Measurements from ENCODE around the gene PIGK.

- TF ChIP-seq, protein P1, sequence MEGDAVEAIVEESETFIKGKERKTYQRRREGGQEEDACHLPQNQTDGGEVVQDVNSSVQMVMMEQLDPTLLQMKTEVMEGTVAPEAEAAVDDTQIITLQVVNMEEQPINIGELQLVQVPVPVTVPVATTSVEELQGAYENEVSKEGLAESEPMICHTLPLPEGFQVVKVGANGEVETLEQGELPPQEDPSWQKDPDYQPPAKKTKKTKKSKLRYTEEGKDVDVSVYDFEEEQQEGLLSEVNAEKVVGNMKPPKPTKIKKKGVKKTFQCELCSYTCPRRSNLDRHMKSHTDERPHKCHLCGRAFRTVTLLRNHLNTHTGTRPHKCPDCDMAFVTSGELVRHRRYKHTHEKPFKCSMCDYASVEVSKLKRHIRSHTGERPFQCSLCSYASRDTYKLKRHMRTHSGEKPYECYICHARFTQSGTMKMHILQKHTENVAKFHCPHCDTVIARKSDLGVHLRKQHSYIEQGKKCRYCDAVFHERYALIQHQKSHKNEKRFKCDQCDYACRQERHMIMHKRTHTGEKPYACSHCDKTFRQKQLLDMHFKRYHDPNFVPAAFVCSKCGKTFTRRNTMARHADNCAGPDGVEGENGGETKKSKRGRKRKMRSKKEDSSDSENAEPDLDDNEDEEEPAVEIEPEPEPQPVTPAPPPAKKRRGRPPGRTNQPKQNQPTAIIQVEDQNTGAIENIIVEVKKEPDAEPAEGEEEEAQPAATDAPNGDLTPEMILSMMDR (IDR thresholded peaks at IDR 0.05; ENCODE audit: insufficient read depth, low read depth, low read length): no peak
- no peak for TF ChIP-seq EZH2 (IDR thresholded peaks at IDR 0.05; ENCODE audit: insufficient read depth, low read length)
Measured at GRCh38 chr1:77263708-77264107, 44.5 kb upstream of the PIGK start.
